ENCODE results near the gene CXorf65.

GRCh38 chrX:71098951-71099506 is 7.5 kb downstream of the CXorf65 start:
- TF ChIP-seq CTCF (IDR thresholded peaks at IDR 0.05) (no peak), POLR2A (IDR thresholded peaks at IDR 0.05) (no peak)

All from heart left ventricle (tissue), 13 donors.